HT1080 (cell line): Measurements from ENCODE around the gene DCLRE1B. TPM values are rescaled to one million over a fixed set of nuclear protein-coding genes. Genes with fewer than 3 reads are reported as not detected.
"Not testable (repeated sequence)": the region's sequence is repeated elsewhere in the genome, so short reads cannot be mapped to it uniquely, and the experiment has no call there.

ENCODE experiments used
- DNase-seq: peaks from one replicate; pipeline ENCODE4 v3.0.0-alpha.2; 2015; ENCODE audit warnings: low read depth
- total RNA-seq: library from RNA; depleted of rRNA; stranded (reverse); fragments of >200 nt; shearing (Covaris generic); gene quantifications from 2 replicates; pipeline ENCODE4 v1.2.3, GENCODE V29; 2014; rRNA removed

DCLRE1B gene
- total RNA-seq, 1 experiment from 2014 or later: 17.5 TPM

- DNase-seq: no peak
Measured at GRCh38 chr1:113946112-113946511, 41.0 kb downstream of the DCLRE1B start.

GRCh38 chr1:113946678-113947387 lies 41.7 kb downstream of the DCLRE1B start:
- no peak for DNase-seq

- DNase-seq: no peak
Measured at GRCh38 chr1:113947388-113948107, 42.4 kb downstream of the DCLRE1B start.

GRCh38 chr1:113948151-113948550 lies 43.0 kb downstream of the DCLRE1B start:
- DNase-seq: not testable (repeated sequence)

GRCh38 chr1:113949007-113949406 lies 43.9 kb downstream of the DCLRE1B start:
- DNase-seq: no peak

GRCh38 chr1:113950908-113951307 lies 45.8 kb downstream of the DCLRE1B start:
- DNase-seq: no peak

- DNase-seq: no peak
Measured at GRCh38 chr1:113951719-113952118, 46.6 kb downstream of the DCLRE1B start.

GRCh38 chr1:113957984-113958383 lies 52.9 kb downstream of the DCLRE1B start:
- no peak for DNase-seq

GRCh38 chr1:113958691-113959090 lies 53.6 kb downstream of the DCLRE1B start:
- DNase-seq: no peak

GRCh38 chr1:113963281-113963906 lies 58.3 kb downstream of the DCLRE1B start:
- DNase-seq: no peak

Other genes starting within 250 kb of the DCLRE1B start
- gene PHTF1, start 145.8 kb upstream of the DCLRE1B start, total RNA-seq: 28.2 and 34.5 TPM in 2 replicates
- 5.7 and 9.9 TPM in 2 replicates for gene RSBN1, start 92.8 kb upstream of the DCLRE1B start, total RNA-seq
- gene PTPN22, start 33.6 kb upstream of the DCLRE1B start, total RNA-seq: 8.8 and 10.9 TPM in 2 replicates
- gene BCL2L15, start 17.7 kb upstream of the DCLRE1B start, total RNA-seq: 0.05 and 1.3 TPM in 2 replicates
- 18.0 and 20.8 TPM in 2 replicates for gene AP4B1, start 527 bp upstream of the DCLRE1B start, total RNA-seq
- gene HIPK1, start 24.0 kb downstream of the DCLRE1B start, total RNA-seq: 10.9 and 18.6 TPM in 2 replicates
- gene OLFML3, start 74.1 kb downstream of the DCLRE1B start, total RNA-seq: 4.0 and 5.1 TPM in 2 replicates
- not detected in 2 replicates for gene SYT6, start 248.5 kb downstream of the DCLRE1B start, total RNA-seq